H9 (cell line): Measurements from ENCODE around the gene NOS1AP. TPM values are rescaled to one million over a fixed set of nuclear protein-coding genes. Genes with fewer than 3 reads are reported as not detected.

Experiments
- DNase-seq: peaks from one replicate; pipeline ENCODE4 v3.0.0-alpha.2; 2017
- H2AFZ ChIP-seq: one replicate; pipeline ENCODE4 v1.6.1; 2013; ENCODE audit warnings: mild to moderate bottlenecking, low read length, control low read depth, moderate library complexity
- H2AK5ac ChIP-seq: 2 replicates; pipeline ENCODE4 v1.6.1; 2013; ENCODE audit warnings: low read length, control low read depth, mixed read lengths; ENCODE audit not compliant: insufficient read length
- H2BK120ac ChIP-seq: one replicate; pipeline ENCODE4 v1.6.1; 2013; ENCODE audit warnings: low read depth, mild to moderate bottlenecking, low read length, control low read depth, inconsistent platforms; ENCODE audit not compliant: poor library complexity, severe bottlenecking
- H2BK12ac ChIP-seq: 2 replicates; pipeline ENCODE4 v1.6.1; 2013; ENCODE audit warnings: low read length, control low read depth, mixed read lengths, low read depth; ENCODE audit not compliant: insufficient read length
- H2BK15ac ChIP-seq: 2 replicates; pipeline ENCODE4 v1.6.1; 2013; ENCODE audit warnings: low read depth, low read length, control low read depth
- H2BK20ac ChIP-seq: one replicate; pipeline ENCODE4 v1.6.1; 2013; ENCODE audit warnings: low read depth, mild to moderate bottlenecking, low read length, control low read depth, inconsistent platforms; ENCODE audit not compliant: poor library complexity, severe bottlenecking
- H2BK5ac ChIP-seq: 2 replicates; pipeline ENCODE4 v1.6.1; 2013; ENCODE audit warnings: low read length, control low read depth, mixed read lengths; ENCODE audit not compliant: insufficient read length
- H3K14ac ChIP-seq: 2 replicates; pipeline ENCODE4 v1.6.1; 2013; ENCODE audit warnings: low read length, control low read depth; ENCODE audit not compliant: insufficient read depth
- H3K18ac ChIP-seq: 2 replicates; pipeline ENCODE4 v1.6.1; 2013; ENCODE audit warnings: low read depth, mild to moderate bottlenecking, mixed read lengths, low read length, control low read depth; ENCODE audit not compliant: insufficient read length
- H3K23ac ChIP-seq: 2 replicates; pipeline ENCODE4 v1.6.1; 2013; ENCODE audit warnings: low read length, control low read depth, mixed read lengths, low read depth; ENCODE audit not compliant: insufficient read length
- H3K23me2 ChIP-seq: 2 replicates; pipeline ENCODE4 v1.6.1; 2013; ENCODE audit warnings: low read depth, mild to moderate bottlenecking, mixed read lengths, low read length, control low read depth; ENCODE audit not compliant: insufficient read length, poor library complexity, severe bottlenecking
- H3K27ac ChIP-seq: 2 replicates; pipeline ENCODE4 v1.5.1; 2013; ENCODE audit warnings: low read length, control low read depth, mixed read lengths, low read depth; ENCODE audit not compliant: insufficient read length
- H3K27me3 ChIP-seq: 2 replicates; pipeline ENCODE4 v1.6.1; 2013; ENCODE audit warnings: low read length, control low read depth, inconsistent platforms; ENCODE audit not compliant: insufficient read depth
- H3K4ac ChIP-seq: 2 replicates; pipeline ENCODE4 v1.6.1; 2013; ENCODE audit warnings: low read depth, mild to moderate bottlenecking, control low read depth, inconsistent platforms, low read length, moderate library complexity
- H3K4me1 ChIP-seq: 2 replicates; pipeline ENCODE4 v1.6.1; 2013; ENCODE audit warnings: low read length, control low read depth, inconsistent platforms; ENCODE audit not compliant: insufficient read depth
- H3K4me2 ChIP-seq: 2 replicates; pipeline ENCODE4 v1.6.1; 2013; ENCODE audit warnings: low read length, control low read depth, mixed read lengths; ENCODE audit not compliant: insufficient read length, insufficient read depth
- H3K56ac ChIP-seq: 2 replicates; pipeline ENCODE4 v1.6.1; 2013; ENCODE audit warnings: low read depth, mild to moderate bottlenecking, mixed read lengths, low read length, control low read depth; ENCODE audit not compliant: insufficient read length
- H3K79me1 ChIP-seq: 2 replicates; pipeline ENCODE4 v1.6.1; 2013; ENCODE audit warnings: low read depth, mild to moderate bottlenecking, moderate library complexity, low read length, control low read depth, inconsistent platforms; ENCODE audit not compliant: insufficient read depth, poor library complexity, severe bottlenecking
- H3K79me2 ChIP-seq: 2 replicates; pipeline ENCODE4 v1.6.1; 2013; ENCODE audit warnings: low read length, control low read depth, inconsistent platforms; ENCODE audit not compliant: insufficient read depth
- H3K9ac ChIP-seq: 2 replicates; pipeline ENCODE4 v1.6.1; 2013; ENCODE audit warnings: low read length, control low read depth, mixed read lengths; ENCODE audit not compliant: insufficient read length; ENCODE audit errors: extremely low read depth
- H3K9me3 ChIP-seq: one replicate; pipeline ENCODE4 v1.6.1; 2013; ENCODE audit warnings: low read depth, low read length, inconsistent platforms; ENCODE audit not compliant: control insufficient read depth
- H3T11ph ChIP-seq: one replicate; pipeline ENCODE4 v1.6.1; 2013; ENCODE audit warnings: mild to moderate bottlenecking, low read length, control low read depth, inconsistent platforms
- H4K20me1 ChIP-seq: one replicate; pipeline ENCODE4 v1.6.1; 2013; ENCODE audit not compliant: control insufficient read depth, insufficient read length, insufficient read depth
- H4K5ac ChIP-seq: 2 replicates; pipeline ENCODE4 v1.6.1; 2013; ENCODE audit warnings: low read depth, mild to moderate bottlenecking, mixed read lengths, low read length, control low read depth; ENCODE audit not compliant: insufficient read length
- H4K8ac ChIP-seq: replicated peaks from 2 replicates; pipeline ENCODE4 v1.6.1; 2013; ENCODE audit warnings: low read length, control low read depth, mixed read lengths, low read depth; ENCODE audit not compliant: insufficient read length
- H4K91ac ChIP-seq: 2 replicates; pipeline ENCODE4 v1.6.1; 2013; ENCODE audit warnings: low read depth, mild to moderate bottlenecking, moderate library complexity, mixed read lengths, low read length, control low read depth; ENCODE audit not compliant: insufficient read length
- H3K27ac Mint-ChIP-seq, 3 experiments: 2 replicates in 2 of 3; 3 replicates in 1 of 3; pipeline ENCODE4 v1.8.0; 2020 to 2021; ENCODE audit warnings: mixed read lengths in 3 of 3, mild to moderate bottlenecking in 1 of 3, moderate library complexity in 1 of 3
- H3K27me3 Mint-ChIP-seq: 2 replicates; pipeline ENCODE4 v1.8.0; 2021; ENCODE audit warnings: low read depth, mild to moderate bottlenecking, moderate library complexity, mixed read lengths
- H3K36me3 Mint-ChIP-seq, 3 experiments: 2 replicates in 2 of 3; 3 replicates in 1 of 3; pipeline ENCODE4 v1.8.0; 2020 to 2021; ENCODE audit warnings: low read depth in 3 of 3, mixed read lengths in 3 of 3; ENCODE audit not compliant: insufficient read depth in 1 of 3
- H3K4me1 Mint-ChIP-seq, 2 experiments: 2 replicates each; pipeline ENCODE4 v1.8.0; 2020; ENCODE audit warnings: mixed read lengths in 2 of 2
- H3K4me3 Mint-ChIP-seq, 2 experiments: 2 replicates in 1 of 2; 3 replicates in 1 of 2; pipeline ENCODE4 v1.8.0; 2020 to 2021; ENCODE audit warnings: mild to moderate bottlenecking in 2 of 2, mixed read lengths in 2 of 2, moderate library complexity in 1 of 2
- H3K9me3 Mint-ChIP-seq, 2 experiments: 2 replicates in 1 of 2; 3 replicates in 1 of 2; pipeline ENCODE4 v1.8.0; 2020; ENCODE audit warnings: mild to moderate bottlenecking in 2 of 2, mixed read lengths in 2 of 2, moderate library complexity in 1 of 2
- WGBS: extraction: QIAGEN DNeasy Blood & Tissue Kit; methylation state at CpG from one replicate; pipeline ENCODE4 v1.1.7; 2013; ENCODE audit warnings: missing lambda C conversion rate, low lambda C conversion rate, mixed read lengths; ENCODE audit not compliant: insufficient read length; ENCODE audit errors: extremely low coverage; 5-methylcytosine and 5-hydroxymethylcytosine counted together
- total RNA-seq: library from RNA; stranded (reverse); gene quantifications from 2 replicates; pipeline ENCODE4 v1.2.1, GENCODE V29; 2021
- TF ChIP-seq, protein P1 (sequence below): fragments of 200-600 bp; sonication (generic); conservative IDR thresholded peaks from 3 replicates; pipeline ENCODE4 v1.8.0; 2021; ENCODE audit warnings: antibody characterized with exemption, mild to moderate bottlenecking

NOS1AP gene
- total RNA-seq, 1 experiment from 2014 or later = 8.4 TPM

DNA sequence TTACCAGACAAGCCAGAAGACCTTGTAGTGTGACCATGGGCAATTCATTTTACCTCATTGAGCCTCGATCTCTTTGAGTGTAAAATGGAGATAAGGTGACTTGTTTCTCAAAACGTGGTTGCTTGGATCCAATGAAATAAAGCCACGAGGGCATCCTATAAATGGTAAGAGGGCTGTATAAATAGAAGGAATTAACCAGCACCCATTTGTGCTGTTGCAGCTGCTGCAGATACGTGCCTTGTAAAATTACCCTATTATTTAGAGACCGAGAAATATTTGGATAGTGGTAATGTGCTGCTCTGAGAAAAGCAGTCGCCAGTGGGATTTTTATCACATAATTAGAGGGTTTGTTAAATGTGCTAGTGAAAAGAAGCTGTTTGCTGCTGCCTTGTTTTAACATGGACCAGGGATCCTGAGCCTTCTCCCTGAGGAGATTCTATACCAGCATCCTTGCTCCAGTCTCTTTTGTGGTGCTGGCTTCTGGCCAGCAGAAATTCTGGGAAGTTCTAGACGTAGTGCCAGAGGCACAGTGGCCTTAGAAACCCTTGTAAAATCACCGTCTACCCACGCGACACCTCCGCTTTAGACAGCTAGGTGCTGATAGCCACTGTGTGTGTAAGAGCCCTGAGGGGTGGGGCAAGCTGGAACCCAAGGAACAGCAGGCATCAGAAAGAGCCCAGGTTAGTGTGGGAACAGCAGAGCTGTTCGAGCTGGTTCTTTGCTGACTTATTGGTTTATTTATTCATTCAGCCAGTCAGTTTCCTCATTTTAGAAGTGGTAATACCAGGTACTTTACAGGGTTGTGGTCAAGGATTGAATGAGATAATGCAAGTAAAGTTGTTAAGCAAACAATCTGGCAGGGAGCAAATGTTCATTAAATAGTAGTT is 137.5 kb downstream of the NOS1AP start:
- H4K91ac ChIP-seq = no peak overlapping the region
- no peak overlapping the region for H3K4me3 Mint-ChIP-seq
- H2AFZ ChIP-seq = no peak overlapping the region

More for the DNA sequence above, 137.5 kb downstream of the NOS1AP start:
- Mint-ChIP-seq H3K27me3 (no peaks in the 10 kb centered on the region), H3K36me3 (no peaks in the 10 kb centered on the region; a peak in 1 of 7 replicates), H3K9me3 (no peaks in the 10 kb centered on the region), H3K4me1 (peaks cover 39 to 44% of the 10 kb centered on the region in 2 experiments), H3K27ac (peak overlapping the region in 2 of 3 experiments; percentile 25 to 63; a peak in 2 of 7 replicates)
- Histone ChIP-seq H3K18ac (no peak overlapping the region), H3K56ac (no peak overlapping the region), H3T11ph (no peak overlapping the region), H3K79me2 (peaks cover 4% of the 10 kb centered on the region; the same call in 1 of the 2 replicates), H2AK5ac (no peak overlapping the region), H3K9ac (no peak overlapping the region), H3K23ac (no peak overlapping the region), H3K27me3 (no peaks in the 10 kb centered on the region), H4K20me1 (no peaks in the 10 kb centered on the region), H3K9me3 (no peaks in the 10 kb centered on the region), H4K5ac (no peak overlapping the region), H3K4me2 (no peak overlapping the region), H2BK15ac (no peak overlapping the region), H3K14ac (no peak overlapping the region), H2BK12ac (no peak overlapping the region), H3K4ac (no peak overlapping the region), H3K23me2 (no peaks in the 10 kb centered on the region), H2BK120ac (no peak overlapping the region), H3K79me1 (no peaks in the 10 kb centered on the region), H4K8ac (no peak overlapping the region), H2BK20ac (no peak overlapping the region), H3K27ac (no peak overlapping the region), H2BK5ac (no peak overlapping the region), H3K4me1 (peaks cover 8% of the 10 kb centered on the region)
- WGBS = no CpG with 5 or more reads among the region's 12 CpGs
- TF ChIP-seq, protein P1, sequence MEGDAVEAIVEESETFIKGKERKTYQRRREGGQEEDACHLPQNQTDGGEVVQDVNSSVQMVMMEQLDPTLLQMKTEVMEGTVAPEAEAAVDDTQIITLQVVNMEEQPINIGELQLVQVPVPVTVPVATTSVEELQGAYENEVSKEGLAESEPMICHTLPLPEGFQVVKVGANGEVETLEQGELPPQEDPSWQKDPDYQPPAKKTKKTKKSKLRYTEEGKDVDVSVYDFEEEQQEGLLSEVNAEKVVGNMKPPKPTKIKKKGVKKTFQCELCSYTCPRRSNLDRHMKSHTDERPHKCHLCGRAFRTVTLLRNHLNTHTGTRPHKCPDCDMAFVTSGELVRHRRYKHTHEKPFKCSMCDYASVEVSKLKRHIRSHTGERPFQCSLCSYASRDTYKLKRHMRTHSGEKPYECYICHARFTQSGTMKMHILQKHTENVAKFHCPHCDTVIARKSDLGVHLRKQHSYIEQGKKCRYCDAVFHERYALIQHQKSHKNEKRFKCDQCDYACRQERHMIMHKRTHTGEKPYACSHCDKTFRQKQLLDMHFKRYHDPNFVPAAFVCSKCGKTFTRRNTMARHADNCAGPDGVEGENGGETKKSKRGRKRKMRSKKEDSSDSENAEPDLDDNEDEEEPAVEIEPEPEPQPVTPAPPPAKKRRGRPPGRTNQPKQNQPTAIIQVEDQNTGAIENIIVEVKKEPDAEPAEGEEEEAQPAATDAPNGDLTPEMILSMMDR = no peak
- no peak for DNase-seq
